Glutamatergic neuron (in vitro differentiated cells): ENCODE data around the gene PHPT1. TPM values are rescaled to one million over a fixed set of nuclear protein-coding genes. Genes with fewer than 3 reads are reported as not detected.

ENCODE experiments used
- DNase-seq: peaks from one replicate; pipeline ENCODE4 v3.0.0; 2022
- H3K27ac Mint-ChIP-seq: one replicate; pipeline ENCODE4 v1.8.0; 2020; ENCODE audit warnings: mild to moderate bottlenecking, mixed read lengths, inconsistent platforms; ENCODE audit not compliant: unreplicated experiment
- H3K27me3 Mint-ChIP-seq: one replicate; pipeline ENCODE4 v1.8.0; 2020; ENCODE audit warnings: mild to moderate bottlenecking, moderate library complexity, mixed read lengths, inconsistent platforms; ENCODE audit not compliant: unreplicated experiment
- H3K36me3 Mint-ChIP-seq: one replicate; pipeline ENCODE4 v1.8.0; 2020; ENCODE audit warnings: mild to moderate bottlenecking, mixed read lengths, inconsistent platforms; ENCODE audit not compliant: unreplicated experiment
- H3K4me1 Mint-ChIP-seq: one replicate; pipeline ENCODE4 v1.8.0; 2020; ENCODE audit warnings: mild to moderate bottlenecking, low read depth, mixed read lengths, inconsistent platforms; ENCODE audit not compliant: unreplicated experiment
- H3K4me3 Mint-ChIP-seq: one replicate; pipeline ENCODE4 v1.8.0; 2020; ENCODE audit warnings: mild to moderate bottlenecking, mixed read lengths, inconsistent platforms; ENCODE audit not compliant: unreplicated experiment
- H3K9me3 Mint-ChIP-seq: one replicate; pipeline ENCODE4 v1.8.0; 2020; ENCODE audit warnings: mild to moderate bottlenecking, moderate library complexity, mixed read lengths, inconsistent platforms; ENCODE audit not compliant: unreplicated experiment
- total RNA-seq: library from RNA; stranded (reverse); fragmentation: NEBNext Ultra II Directional; extraction: Animal tissue kit (Norgen Biotek cat#: 25700); gene quantifications from one replicate; pipeline ENCODE4 v1.2.1, GENCODE V29; 2021; ENCODE audit not compliant: unreplicated experiment
- TF ChIP-seq, protein P1 (sequence below): fragments of 200-600 bp; sonication (generic); IDR thresholded peaks from one replicate; pipeline ENCODE4 v1.5.0; 2021; ENCODE audit not compliant: partially characterized antibody, unreplicated experiment

Gene PHPT1
- total RNA-seq, 1 donor from 2014 or later: 101 TPM

DNA sequence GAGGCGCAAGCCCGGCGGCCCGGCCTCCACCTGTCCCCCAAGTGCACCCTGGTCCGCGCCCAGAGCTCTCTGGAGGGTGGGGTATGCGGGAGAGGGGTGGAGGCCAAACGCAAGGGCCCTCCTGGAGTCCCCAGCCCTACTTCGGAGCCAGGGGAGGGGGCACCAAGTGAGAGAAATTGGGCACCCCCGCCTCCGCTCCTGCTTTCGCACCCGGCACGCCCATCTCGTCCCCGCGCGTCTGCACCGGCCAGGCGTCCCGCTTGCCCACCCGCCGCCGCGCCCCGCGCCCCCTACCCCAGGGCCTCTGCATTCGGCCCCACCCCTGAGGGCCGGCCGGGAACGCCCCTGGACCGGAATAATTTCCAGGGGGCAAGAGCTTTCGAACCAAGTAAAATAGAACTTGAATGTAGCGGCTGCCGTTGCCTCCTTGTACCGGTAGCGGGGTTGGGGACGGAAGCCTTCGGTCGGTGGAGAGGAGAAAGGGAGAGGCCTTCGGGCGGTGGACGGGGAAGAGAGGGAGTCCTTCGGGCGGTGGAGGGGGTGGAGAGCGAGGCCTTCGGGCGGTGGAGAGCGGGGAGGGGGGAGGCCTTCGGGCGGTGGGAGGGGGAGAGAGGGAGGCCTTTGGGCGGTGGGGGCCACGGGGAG is 694 bp upstream of the PHPT1 start:
- H3K27me3 Mint-ChIP-seq: peaks cover 13% of the 10 kb centered on the region
- TF ChIP-seq, protein P1, sequence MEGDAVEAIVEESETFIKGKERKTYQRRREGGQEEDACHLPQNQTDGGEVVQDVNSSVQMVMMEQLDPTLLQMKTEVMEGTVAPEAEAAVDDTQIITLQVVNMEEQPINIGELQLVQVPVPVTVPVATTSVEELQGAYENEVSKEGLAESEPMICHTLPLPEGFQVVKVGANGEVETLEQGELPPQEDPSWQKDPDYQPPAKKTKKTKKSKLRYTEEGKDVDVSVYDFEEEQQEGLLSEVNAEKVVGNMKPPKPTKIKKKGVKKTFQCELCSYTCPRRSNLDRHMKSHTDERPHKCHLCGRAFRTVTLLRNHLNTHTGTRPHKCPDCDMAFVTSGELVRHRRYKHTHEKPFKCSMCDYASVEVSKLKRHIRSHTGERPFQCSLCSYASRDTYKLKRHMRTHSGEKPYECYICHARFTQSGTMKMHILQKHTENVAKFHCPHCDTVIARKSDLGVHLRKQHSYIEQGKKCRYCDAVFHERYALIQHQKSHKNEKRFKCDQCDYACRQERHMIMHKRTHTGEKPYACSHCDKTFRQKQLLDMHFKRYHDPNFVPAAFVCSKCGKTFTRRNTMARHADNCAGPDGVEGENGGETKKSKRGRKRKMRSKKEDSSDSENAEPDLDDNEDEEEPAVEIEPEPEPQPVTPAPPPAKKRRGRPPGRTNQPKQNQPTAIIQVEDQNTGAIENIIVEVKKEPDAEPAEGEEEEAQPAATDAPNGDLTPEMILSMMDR: no peak
- H3K4me1 Mint-ChIP-seq: peaks cover 2% of the 10 kb centered on the region
- peak overlapping the region; percentile 75 for H3K4me3 Mint-ChIP-seq
- H3K36me3 Mint-ChIP-seq: no peaks in the 10 kb centered on the region
- H3K9me3 Mint-ChIP-seq: peaks cover 9% of the 10 kb centered on the region
- peak overlapping the region; percentile 75 for H3K27ac Mint-ChIP-seq
- DNase-seq: peak; percentile 73

DNA sequence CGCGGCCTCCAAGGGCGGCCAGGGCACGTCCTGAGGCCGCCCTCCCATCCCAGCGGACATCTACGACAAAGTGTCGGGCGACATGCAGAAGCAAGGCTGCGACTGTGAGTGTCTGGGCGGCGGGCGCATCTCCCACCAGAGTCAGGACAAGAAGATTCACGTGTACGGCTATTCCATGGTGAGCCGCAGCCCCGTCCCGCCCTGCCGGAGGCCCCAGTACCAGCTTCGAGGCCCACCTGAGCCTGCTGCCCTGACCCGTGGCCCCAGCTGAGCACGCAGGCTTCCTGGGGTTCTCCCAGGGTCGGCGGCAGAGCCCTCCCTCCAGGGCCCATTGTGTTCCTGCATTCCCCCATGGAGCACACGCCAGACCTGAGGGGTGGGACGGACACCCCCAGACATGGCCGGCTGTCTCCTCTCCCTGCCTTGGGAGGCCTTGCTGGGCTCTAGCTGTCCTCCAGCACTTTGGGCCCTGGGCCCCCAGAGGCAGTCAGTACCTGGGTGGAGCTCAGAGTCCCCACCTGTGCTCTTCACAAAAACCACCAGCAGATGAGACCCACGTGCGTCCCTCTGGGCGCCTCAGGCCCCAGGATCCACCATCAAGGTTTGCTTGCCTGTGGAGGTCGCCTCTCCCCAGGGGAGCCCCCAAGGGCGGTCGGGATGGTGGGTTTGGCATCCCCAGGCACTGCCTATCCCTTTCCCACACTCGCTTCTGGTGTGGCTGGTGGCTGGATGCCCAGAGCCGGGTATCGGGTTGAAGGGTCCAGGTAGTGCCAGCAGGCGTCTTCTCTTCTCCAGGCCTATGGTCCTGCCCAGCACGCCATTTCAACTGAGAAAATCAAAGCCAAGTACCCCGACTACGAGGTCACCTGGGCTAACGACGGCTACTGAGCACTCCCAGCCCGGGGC is 1.0 kb downstream of the PHPT1 start:
- peaks cover 12% of the 10 kb centered on the region for H3K27me3 Mint-ChIP-seq
- H3K4me1 Mint-ChIP-seq: peaks cover 2% of the 10 kb centered on the region
- peaks cover 8% of the 10 kb centered on the region for H3K9me3 Mint-ChIP-seq
- DNase-seq: peak; percentile 35
- TF ChIP-seq, protein P1: no peak
- no peaks in the 10 kb centered on the region for H3K36me3 Mint-ChIP-seq
- no peak overlapping the region for H3K27ac Mint-ChIP-seq
- peak overlapping the region; percentile 91 for H3K4me3 Mint-ChIP-seq

DNA sequence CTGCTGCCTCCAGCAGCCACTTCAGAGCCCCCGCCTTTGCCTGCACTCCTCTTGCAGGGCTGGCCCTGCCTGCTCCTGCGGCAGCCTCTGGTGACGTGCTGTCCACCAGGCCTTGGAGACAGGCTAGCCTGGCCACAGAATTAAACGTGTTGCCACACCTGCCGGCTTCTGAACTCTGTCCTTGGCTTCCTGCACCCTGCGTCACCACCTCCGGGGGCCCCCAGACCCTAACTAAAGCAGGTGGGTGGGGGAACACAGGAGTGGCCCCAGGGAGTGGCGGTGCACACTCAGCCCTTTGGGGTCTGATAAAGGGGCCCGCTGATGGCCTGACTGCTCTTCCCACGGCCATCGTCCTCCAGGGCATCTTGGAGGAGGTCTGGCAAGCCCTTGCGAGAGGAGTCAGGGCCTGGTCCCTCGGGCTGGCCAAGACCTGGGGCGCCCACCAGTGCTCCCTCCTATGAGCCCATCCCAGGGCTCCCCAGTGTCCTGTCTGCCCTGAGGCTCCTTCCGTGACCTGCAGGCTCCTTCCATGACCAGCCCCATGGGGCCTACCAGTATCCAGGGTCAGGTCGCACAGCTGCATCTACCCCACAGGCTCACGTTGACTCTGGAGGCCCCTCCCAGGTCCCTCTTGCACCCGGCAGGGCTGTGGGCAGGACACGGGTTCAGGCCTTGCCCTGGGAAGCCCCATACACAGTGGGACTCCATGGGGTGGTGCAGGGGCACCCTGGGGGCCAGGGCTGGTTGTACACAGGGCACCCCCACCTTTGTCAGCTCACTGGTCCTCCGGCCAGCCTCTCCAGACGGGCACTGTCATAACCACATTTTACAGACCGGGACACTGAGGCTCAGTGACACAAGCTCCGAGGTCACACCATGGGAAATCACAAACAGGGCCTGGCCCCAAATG is 1.9 kb downstream of the PHPT1 start:
- TF ChIP-seq, protein P1: no peak
- Mint-ChIP-seq H3K27me3 (peaks cover 12% of the 10 kb centered on the region), H3K9me3 (peaks cover 8% of the 10 kb centered on the region), H3K36me3 (no peaks in the 10 kb centered on the region), H3K4me1 (peaks cover 2% of the 10 kb centered on the region), H3K4me3 (no peak overlapping the region), H3K27ac (no peak overlapping the region)
- peak; percentile 27 for DNase-seq

DNA sequence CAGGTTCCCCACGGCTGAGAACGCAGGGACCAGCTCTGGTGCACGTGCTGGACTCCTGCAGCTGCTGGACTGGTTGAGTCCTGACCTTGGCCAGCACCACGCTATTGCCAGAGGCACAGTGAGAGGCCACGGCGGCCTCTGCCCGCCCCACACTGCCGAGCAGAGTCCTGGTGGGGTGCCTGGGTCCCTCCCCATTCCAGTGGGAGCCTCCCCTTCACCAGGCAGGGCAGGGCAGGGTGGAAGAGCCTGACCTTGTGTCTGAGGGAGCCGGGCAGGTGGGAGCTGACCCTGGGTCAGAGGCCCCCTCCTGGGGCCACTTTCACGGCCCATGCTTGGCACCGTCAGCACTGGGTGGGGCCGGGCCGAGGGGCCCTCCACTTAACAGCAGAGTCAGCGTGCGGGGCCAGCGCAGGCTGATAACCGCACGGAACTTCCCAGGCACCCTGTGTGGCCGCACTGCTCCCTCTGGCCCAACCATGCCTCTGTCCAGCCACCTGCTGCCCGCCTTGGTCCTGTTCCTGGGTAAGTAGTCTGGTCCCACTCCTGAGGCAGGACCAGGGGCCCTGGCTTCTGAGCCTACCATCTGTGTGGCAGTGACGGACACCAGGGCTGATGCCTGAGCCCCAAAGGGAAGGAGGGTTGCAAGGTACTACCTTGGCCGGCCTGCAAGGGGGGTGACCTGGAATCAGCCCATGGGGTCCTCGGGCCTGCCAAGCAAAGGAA is 2.9 kb downstream of the PHPT1 start, which contains the start of gene MAMDC4:
MAMDC4 (plus strand) TSS at position 406 of the 723 bp plus-strand sequence; CDS start at position 477, 71 bp downstream.
- H3K27me3 Mint-ChIP-seq: peaks cover 12% of the 10 kb centered on the region

More for the DNA sequence above, 2.9 kb downstream of the PHPT1 start, which contains the start of gene MAMDC4:
- Mint-ChIP-seq H3K4me3 (no peak within 1 kb of the TSS), H3K36me3 (no peaks in the 10 kb centered on the region), H3K4me1 (peaks cover 2% of the 10 kb centered on the region), H3K27ac (no peak within 1 kb of the TSS), H3K9me3 (peaks cover 8% of the 10 kb centered on the region)
- TF ChIP-seq, protein P1: no peak
- DNase-seq: peak; percentile 14
